UCSD-AML1 (cell line): Measurements from ENCODE around the gene MAP3K12.

Source experiments
- DNase-seq: peaks from one replicate; lab custom pipeline; 2025; ENCODE audit not compliant: unreplicated experiment; lab: John Stamatoyannopoulos, UW

MAP3K12 gene

DNA sequence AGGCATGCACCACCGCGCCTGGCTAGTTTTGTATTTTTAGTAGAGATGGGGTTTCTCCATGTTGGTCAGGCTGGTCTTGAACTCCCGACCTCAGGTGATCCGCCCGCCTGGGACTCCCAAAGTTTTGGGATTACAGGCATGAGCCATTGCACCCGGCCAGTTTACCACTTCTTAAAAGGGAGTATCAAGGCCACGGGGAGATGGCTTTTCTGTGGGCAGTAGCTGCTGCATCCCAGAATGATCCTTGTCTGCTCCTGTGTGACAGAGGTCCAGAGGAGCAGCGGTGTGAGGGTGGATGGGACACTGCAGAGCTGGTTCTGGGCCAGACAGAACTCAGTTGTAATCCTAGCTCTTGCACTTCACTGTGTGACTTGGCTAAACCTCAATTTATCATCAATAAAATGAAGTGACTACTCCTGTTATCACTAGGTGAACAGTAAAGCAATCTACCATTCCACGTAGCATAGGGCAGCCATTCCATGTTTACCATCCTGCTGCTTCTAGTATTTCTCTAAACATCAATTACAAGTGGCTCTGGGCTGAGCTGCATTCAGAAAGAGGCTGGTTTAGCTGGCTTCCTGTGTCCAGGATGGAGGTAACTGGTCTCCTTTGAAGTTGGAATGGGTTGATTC lies 11.0 kb upstream of the MAP3K12 start:
- no peak for DNase-seq

DNA sequence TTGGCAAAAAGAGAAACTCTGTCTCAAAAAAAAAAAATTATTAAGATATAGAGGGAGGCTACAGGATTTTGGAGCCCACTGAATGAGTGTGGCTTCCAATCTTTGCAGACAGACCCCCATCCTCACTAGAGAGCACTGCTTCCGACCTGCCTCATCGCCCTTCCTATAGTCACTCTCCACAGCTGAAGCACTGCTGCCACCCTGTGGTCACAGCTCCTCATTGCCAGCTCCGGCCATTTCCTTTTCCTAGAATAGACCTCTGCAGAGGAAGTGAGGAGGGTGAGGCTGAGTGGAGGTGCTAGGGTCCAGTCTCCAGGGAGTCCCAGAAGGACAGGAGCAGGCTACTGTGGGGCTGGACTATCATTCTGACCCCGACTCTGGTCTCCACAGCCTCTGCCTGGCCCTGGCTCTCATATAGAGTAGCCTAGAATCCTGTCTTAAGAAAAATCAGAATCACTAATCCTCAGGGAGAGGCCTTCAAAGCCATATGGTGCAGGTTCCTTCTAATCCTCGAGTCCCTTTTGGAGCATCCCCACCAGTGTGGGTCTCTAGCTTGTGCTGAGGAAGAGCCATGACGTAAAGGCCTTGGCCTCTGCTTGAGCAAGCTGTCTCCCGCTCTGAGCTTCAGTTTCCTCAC lies 9.4 kb upstream of the MAP3K12 start:
- peak; percentile 81 for DNase-seq

DNA sequence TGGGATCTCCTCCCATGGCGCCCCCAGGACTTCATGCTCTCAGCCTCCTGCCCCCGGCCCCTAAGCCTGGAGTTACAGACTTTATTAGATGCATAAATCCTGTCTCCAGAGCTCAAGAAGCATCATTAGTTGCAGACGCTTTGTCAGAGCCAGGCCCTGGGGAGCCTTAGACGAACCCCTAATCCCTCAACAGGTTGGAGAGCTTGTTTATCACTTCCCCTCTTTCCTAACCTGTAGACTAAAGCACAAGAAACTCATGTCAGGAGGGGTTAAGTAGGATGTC lies 8.3 kb upstream of the MAP3K12 start:
- DNase-seq, result no peak

- DNase-seq, result no peak
Measured at GRCh38 chr12:53506881-53507602, 7.8 kb upstream of the MAP3K12 start, which contains the start of gene NPFF. Gene NPFF, minus strand, starts transcription at chr12:53507484. Its CDS starts 10 bp downstream, at chr12:53507474.

DNA sequence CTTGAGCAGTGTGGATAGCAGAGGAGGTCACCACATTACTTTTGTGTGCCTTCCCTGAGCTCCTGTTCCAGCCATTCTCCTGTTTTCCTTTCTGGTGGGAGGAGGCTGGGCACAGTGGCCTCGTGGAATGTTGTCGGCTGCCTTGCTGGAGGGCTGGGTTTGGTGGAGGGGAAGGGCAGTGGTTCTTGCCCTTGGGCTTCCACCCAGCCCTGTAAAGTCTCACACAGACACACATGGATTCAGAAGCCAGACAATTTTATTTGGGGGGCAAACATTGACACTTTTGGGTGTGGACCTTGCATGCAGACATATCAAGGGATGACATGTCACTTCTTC lies 7.2 kb upstream of the MAP3K12 start:
- no peak for DNase-seq

DNA sequence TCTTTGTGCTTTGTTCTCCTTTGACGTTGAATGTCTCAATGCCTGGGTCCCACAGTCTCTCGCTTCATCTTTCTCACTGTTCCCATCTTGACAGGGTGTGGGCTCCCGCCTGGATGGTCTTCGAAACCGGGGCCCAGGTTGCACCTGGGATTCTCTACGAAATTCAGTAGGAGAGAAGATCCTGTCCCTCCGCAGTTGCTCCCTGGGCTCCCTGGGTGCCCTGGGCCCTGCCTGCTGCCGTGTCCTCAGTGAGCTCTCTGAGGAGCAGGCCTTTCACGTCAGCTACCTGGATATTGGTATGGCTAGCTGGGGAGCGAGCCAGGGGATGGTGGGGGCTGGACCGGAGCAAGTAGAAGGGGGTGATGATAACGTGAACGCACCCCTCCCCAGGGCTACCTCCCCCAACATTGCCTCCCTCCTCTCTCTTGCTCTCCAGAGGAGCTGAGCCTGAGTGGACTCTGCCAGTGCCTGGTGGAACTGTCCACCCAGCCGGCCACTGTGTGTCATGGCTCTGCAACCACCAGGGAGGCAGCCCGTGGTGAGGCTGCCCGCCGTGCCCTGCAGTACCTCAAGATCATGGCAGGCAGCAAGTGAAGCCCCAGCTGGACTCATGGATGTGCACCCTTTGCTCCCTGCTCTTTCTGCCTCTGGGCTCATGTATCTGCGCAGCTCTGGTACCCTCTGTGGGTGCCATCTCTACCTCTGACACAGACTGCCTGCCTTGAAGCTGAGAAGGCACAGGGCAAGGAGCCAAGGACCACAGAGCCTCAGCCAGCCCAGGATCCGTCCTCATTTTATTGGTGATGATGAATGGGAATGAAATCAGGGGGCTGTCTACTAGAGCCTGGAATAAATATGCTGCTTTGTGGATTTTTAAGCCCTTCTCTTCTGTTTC lies 6.5 kb upstream of the MAP3K12 start:
- DNase-seq, result no peak

DNA sequence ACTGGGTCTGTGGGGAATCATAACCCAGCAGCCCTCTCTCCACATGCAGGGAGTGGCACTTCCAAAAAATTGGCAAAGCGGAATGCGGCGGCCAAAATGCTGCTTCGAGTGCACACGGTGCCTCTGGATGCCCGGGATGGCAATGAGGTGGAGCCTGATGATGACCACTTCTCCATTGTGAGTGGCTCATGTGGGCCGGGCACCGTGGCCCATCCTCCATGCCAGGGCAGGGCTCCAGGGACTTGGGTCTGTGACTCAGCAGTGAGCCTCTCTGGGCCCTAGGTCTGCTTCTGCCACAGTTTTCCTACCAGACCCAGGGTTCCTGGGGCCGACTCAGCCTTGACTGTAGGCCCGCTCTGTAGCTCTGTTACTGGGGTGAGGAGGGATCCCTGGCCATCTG lies 5.8 kb upstream of the MAP3K12 start:
- DNase-seq, result no peak

- DNase-seq, result no peak
Measured at GRCh38 chr12:53504004-53504920, 5.0 kb upstream of the MAP3K12 start.

- DNase-seq, result no peak
Measured at GRCh38 chr12:53502983-53503728, 3.9 kb upstream of the MAP3K12 start.

- DNase-seq, result no peak
Measured at GRCh38 chr12:53502331-53502730, 3.1 kb upstream of the MAP3K12 start.

DNA sequence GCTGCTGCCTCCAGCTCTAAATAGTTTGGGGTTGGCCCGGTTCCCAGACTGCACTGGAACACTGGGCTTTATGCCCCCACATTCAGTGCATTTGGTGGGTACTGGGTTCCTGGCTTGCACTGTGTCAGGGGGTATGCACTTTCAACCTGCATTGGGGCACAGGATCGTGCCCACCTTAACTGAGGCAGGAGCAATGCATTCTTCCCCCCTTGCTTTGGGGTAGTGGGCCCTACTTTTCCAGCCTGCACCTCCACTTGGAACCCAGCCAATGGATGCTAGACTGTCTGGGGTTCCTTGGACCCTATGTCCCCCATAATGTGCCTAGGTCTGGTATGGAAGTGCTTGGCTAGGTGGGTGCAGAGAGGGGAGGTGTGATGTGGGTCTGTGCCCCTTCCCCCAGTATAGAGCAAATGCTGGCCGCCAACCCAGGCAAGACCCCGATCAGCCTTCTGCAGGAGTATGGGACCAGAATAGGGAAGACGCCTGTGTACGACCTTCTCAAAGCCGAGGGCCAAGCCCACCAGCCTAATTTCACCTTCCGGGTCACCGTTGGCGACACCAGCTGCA lies 2.4 kb upstream of the MAP3K12 start:
- DNase-seq, result no peak

DNA sequence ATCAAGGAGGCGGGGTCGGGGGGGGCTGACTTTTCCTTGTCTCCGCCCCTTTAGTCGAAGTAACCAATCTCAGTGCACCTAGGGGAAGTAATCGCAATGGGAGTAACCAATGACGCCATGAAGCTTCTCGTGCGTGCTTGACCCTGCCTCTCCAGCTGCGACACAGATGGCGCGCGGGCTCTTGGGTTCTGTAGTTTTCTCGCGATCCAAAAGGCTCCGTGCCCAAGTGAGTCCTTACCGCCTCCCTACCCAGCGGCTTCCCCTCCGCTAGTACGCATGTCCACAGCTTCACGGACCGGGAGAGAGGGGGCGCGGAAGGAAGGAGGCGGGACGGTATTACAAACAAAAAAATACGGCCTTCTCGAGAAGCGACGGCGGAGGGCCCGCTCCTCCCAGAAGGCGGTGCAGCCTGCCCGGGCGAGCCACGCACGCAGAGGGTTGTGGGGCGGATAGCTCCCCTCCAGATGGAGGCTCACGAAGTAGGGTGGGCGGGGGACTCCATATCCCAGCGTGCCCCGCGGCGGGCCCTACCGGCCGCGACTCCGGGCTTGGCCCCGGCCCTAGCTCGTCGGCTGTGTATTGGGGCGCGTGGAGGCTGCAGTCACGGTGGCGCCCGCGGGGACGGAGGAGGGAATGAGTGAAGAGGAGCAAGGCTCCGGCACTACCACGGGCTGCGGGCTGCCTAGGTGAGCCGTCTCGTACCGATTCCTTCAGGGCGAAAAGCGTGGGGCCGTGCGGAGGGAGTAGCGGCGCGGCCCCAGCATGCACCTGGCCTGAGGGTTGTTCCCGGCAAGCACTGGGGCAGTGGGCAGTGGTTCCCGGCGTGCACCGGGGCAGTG lies 1.7 kb upstream of the MAP3K12 start, which contains the start of gene TARBP2:
TSS of gene TARBP2 (plus strand) at position 508 of the 839 bp plus-strand sequence. CDS start at position 634, 126 bp downstream.
- DNase-seq, result peak; percentile 98

DNA sequence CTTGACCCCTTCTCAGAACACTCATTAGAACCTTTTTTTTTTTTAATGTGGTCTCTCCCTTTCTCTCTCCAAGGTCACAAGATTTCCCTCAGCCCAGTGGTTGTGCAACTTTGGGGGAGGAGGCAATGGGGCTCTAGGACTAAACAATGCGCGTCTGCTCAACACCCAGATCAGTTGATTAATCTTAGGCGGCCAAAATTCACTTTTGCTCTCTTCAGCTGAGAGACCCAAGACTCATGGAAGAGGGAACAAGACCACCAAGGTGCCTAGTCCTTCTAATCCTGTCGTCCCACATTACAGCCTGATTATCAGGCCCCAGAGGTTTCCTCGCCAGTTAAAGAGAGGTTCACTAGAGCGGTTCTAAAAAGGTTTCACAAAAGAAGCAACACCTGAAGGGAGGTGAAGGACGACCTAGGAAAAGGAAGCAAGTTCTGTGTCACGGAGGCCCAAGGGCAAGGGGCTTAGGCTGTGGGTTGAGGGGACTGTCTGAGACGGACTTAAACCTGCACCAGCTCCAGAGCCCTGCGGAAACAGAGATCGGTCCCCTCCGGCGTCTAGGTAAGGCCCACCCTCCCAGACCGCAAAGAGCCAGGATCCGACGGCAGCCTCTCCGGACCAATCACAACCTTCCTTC lies 1.0 kb upstream of the MAP3K12 start:
- no peak for DNase-seq

DNA sequence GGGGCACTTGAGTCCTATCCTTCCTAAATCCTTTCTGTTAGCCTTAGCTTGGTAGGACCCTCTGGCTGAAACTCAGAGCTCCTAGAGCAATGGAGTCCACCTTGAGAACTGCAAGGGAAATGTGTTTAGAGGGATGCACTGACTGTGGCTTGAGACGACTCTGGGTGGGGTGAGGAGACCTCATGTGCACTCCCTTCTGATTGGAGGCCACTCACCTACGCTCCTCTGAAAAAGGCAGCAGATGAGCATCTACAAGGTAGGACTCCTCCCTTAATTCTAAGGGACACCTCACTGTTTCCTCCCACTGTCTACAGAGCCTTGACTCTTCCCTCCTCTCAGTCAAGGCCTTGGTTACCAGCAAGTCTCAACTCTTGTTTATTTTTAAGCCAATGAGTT lies 1.0 kb downstream of the MAP3K12 start:
- no peak for DNase-seq

DNA sequence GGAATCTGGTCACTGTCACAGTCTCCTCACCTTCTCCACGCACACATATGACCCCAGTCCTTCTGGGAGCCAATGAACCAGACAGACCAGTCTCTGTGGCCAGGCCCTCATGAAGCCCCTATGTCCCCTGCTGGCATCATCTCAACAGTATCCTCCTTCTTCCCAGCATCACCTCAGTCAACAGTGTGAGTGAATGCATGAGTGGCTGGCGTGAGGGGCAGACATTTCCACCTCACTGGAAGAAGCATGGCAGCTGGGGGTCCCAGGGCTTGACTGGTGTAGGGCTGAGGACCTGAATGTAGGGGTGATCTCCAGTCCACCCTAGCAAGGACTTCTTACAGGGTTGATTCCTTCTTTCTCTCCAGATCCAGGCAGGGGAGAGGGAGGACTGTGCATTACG lies 1.8 kb downstream of the MAP3K12 start:
- no peak for DNase-seq

- DNase-seq, result no peak
Measured at GRCh38 chr12:53496752-53497032, 2.6 kb downstream of the MAP3K12 start.

DNA sequence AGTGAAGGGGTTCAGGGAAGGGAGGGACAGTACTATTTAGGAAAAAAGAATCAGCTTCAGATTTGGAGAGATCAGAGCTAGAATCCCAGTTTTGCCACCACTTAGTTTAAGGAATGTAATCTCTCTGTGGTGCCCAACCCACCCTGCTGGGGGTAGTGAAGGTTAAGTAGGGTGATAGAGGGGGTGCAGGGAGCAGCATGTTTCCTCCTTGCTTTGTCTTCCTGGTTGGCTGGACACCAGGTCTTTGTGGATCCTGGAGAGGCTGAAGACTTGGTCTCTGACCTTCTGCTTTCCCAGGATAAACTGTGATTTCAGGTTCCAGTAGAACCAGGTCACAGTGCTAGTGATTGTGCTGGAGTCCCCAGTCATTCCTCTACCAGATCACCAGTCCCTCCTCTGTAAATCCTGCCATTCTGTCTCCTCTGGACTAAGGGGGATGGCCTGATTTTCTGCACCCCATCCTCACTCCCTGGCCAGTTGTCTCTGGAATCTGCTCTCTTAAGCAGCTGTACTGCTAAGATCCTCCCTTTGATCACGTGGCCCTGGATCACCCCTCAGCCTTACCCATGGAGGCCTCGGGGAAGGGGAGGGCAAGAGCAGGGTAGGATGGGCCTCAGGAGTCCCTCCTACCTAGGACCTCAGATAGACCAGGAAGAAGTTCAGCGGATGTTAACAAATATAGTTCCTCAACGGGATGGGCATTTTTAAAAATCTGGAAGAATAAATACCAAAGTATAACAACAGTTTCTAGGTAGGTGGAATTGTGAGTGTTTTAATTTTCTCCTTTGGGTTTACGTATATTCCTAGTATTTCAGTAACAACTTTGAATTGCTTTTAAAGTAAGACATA lies 3.1 kb downstream of the MAP3K12 start:
- DNase-seq, result peak; percentile 51
